DOHH2 (cell line): ENCODE results near the gene PLSCR3.

Experiments
- CTCF ChIP-seq: fragments of 200-600 bp; sonication (generic); IDR thresholded peaks from one replicate; pipeline ENCODE4 v1.5.1; 2014; ENCODE audit warnings: antibody characterized with exemption, mild to moderate bottlenecking, low read depth, low read length; ENCODE audit not compliant: poor library complexity, severe bottlenecking
- EZH2phosphoT487 ChIP-seq: fragments of 200-600 bp; sonication (generic); IDR thresholded peaks from 2 replicates; pipeline ENCODE4 v1.6.1; 2017; ENCODE audit warnings: borderline replicate concordance, mild to moderate bottlenecking, antibody characterized with exemption, low read length, moderate library complexity, mixed read lengths

GRCh38 chr17:7403977-7404736 is 9.8 kb upstream of the PLSCR3 start, which contains the start of gene TMEM256:
- TF ChIP-seq EZH2phosphoT487 (no peak), CTCF (no peak)
